Ovary (tissue), 9 donors: Measurements from ENCODE around the gene ARIH1. TPM values are rescaled to one million over a fixed set of nuclear protein-coding genes. Genes with fewer than 3 reads are reported as not detected.

Experiments used
- DNase-seq, 5 donors: peaks; one replicate each; pipeline ENCODE4 v3.0.0-alpha.2; 2019 to 2020
- H3K27ac ChIP-seq, 2 donors: fragments of 200-600 bp; one replicate each; pipeline versions ENCODE4 v1.5.1 to v1.8.0; 2019 to 2022
- H3K27me3 ChIP-seq: fragments of 200-600 bp; one replicate; pipeline ENCODE4 v1.8.0; 2022
- H3K36me3 ChIP-seq: fragments of 200-600 bp; sonication (generic); one replicate; pipeline ENCODE4 v1.5.1; 2019
- H3K4me1 ChIP-seq: one replicate; pipeline ENCODE4 v1.8.1; 2013; ENCODE audit warnings: mild to moderate bottlenecking, moderate library complexity; ENCODE audit not compliant: insufficient read depth
- H3K4me3 ChIP-seq: fragments of 200-600 bp; sonication (generic); one replicate; pipeline ENCODE4 v1.5.1; 2017
- H3K9me3 ChIP-seq, 2 donors: fragments of 200-600 bp in 1 of 2; sonication (generic) in 1 of 2; one replicate each; pipeline versions ENCODE4 v1.5.1 to v1.8.1; 2013 to 2019; ENCODE audit warnings: mild to moderate bottlenecking in 1 of 2, moderate library complexity in 1 of 2
- CTCF ChIP-seq, 3 donors: fragments of 450-650 bp in 2 of 3; fragments of 200-600 bp in 1 of 3; IDR thresholded peaks; one replicate each; pipeline versions ENCODE4 v1.5.1 to v1.8.0; 2016 to 2022; ENCODE audit warnings: antibody characterized with exemption in 3 of 3, mild to moderate bottlenecking in 1 of 3
- EP300 ChIP-seq: sonication (generic); formaldehyde crosslinking; IDR thresholded peaks from one replicate; pipeline ENCODE4 v1.6.1; 2017; ENCODE audit warnings: antibody characterized with exemption
- POLR2A ChIP-seq: fragments of 450-650 bp; IDR thresholded peaks from one replicate; pipeline ENCODE4 v1.6.1; 2017; ENCODE audit warnings: antibody characterized with exemption, mild to moderate bottlenecking, moderate library complexity
- WGBS, 3 donors: extraction: QIAGEN DNeasy Blood & Tissue Kit in 1 of 3; methylation state at CpG; one replicate each; pipeline versions ENCODE4 v1.1.5 to v1.1.7; 2013 to 2017; 5-methylcytosine and 5-hydroxymethylcytosine counted together
- intact Hi-C, 4 donors: fragments of 100-400 bp; cut with DNase I; formaldehyde crosslinking; loops; one replicate each; pipeline versions ENCODE4 v1.11.0 to v1.15.1; 2022 to 2023
- polyA plus RNA-seq, 2 donors: library from polyadenylated mRNA; stranded (reverse); fragments of 200-250 nt in 1 of 2; fragments of 350-450 nt in 1 of 2; fragmentation: Illumina TruSeq in 1 of 2; extraction: RNeasy Lipid Tissue Mini Kit (QIAGEN cat#74804) in 1 of 2; gene quantifications; one replicate each; pipeline ENCODE4 v1.2.3, GENCODE V29; 2013 to 2014
- total RNA-seq, 7 donors: library from RNA; depleted of rRNA in 2 of 7; stranded (reverse); fragments of >200 nt in 2 of 7; fragmentation: NEBNext Ultra II Directional in 3 of 7; extraction: Animal tissue kit (Norgen Biotek cat#: 25700) in 3 of 7; gene quantifications; one replicate each; pipeline versions ENCODE4 v1.1.0 to v1.2.4, GENCODE V29; 2016 to 2023
- donor health status: DM: no; HTN: no; CAD: no; lungs with moderate emphysema.
- donor health status: DM: no; HTN: no; CAD: no.
- donor health status: Bipolar disorder and iron deficiency.
- donor health status: DM: yes; HTN: yes; CAD: no.
- donor health status: DM: no; HTN: no; CAD: no.
- donor health status: DM: yes; HTN: yes; CAD: no.

ARIH1 gene
- total and polyA plus RNA-seq, 9 donors = 33.1 to 211 (median 150) TPM

- no peak overlapping the region for H3K27ac ChIP-seq
- no peak for TF ChIP-seq POLR2A
- H3K27me3 ChIP-seq = no peaks in the 10 kb centered on the region
- H3K4me1 ChIP-seq = peaks cover 17% of the 10 kb centered on the region
- WGBS, 3 donors = 66 to 74% (median 72%) methylated on average over 1 of the region's 1 CpG
- no peaks in the 10 kb centered on the region for H3K36me3 ChIP-seq
- no peak overlapping the region for H3K4me3 ChIP-seq
- no peaks in the 10 kb centered on the region for H3K9me3 ChIP-seq
- DNase-seq = no peak
- intact Hi-C loops = no loop called here
These were observed 13.1 kb downstream of the ARIH1 start for GRCh38 chr15:72487070-72487797.

GRCh38 chr15:72488558-72488957 lies 14.4 kb downstream of the ARIH1 start:
- no peak for DNase-seq
- WGBS, 3 donors = 87 to 97% (median 91%) methylated on average over 2 of the region's 2 CpGs
- Histone ChIP-seq H3K27me3 (no peaks in the 10 kb centered on the region), H3K36me3 (no peaks in the 10 kb centered on the region), H3K9me3 (no peaks in the 10 kb centered on the region), H3K4me3 (no peak overlapping the region), H3K4me1 (peaks cover 12% of the 10 kb centered on the region), H3K27ac (no peak overlapping the region)
- TF ChIP-seq EP300 (no peak), POLR2A (no peak), CTCF (IDR thresholded peaks at IDR 0.05) (no peak)
- intact Hi-C loops = no loop called here

GRCh38 chr15:72489943-72490554 lies 15.9 kb downstream of the ARIH1 start:
- peaks cover 12% of the 10 kb centered on the region for H3K4me1 ChIP-seq
- H3K36me3 ChIP-seq = no peaks in the 10 kb centered on the region
- H3K27me3 ChIP-seq = no peaks in the 10 kb centered on the region
- no peak overlapping the region for H3K27ac ChIP-seq
- no peak for DNase-seq
- no peaks in the 10 kb centered on the region for H3K9me3 ChIP-seq
- no peak overlapping the region for H3K4me3 ChIP-seq
- intact Hi-C loops = no loop called here
- 92 to 96% (median 96%) methylated on average over 7 of the region's 7 CpGs for WGBS, 3 donors
- TF ChIP-seq CTCF (IDR thresholded peaks at IDR 0.05) = no peak
- TF ChIP-seq EP300 = no peak
- TF ChIP-seq POLR2A = no peak

- Histone ChIP-seq H3K36me3 (no peaks in the 10 kb centered on the region), H3K27me3 (no peaks in the 10 kb centered on the region), H3K9me3 (no peaks in the 10 kb centered on the region), H3K27ac (no peak overlapping the region), H3K4me3 (no peak overlapping the region), H3K4me1 (peaks cover 12% of the 10 kb centered on the region)
- intact Hi-C loops = no loop called here
- TF ChIP-seq POLR2A = no peak
- no peak for DNase-seq
- 18 to 27% (median 25%) methylated on average over 2 of the region's 2 CpGs for WGBS, 3 donors
These were observed 17.6 kb downstream of the ARIH1 start for GRCh38 chr15:72491768-72492167.

GRCh38 chr15:72492733-72493132 lies 18.6 kb downstream of the ARIH1 start:
- no peaks in the 10 kb centered on the region for H3K27me3 ChIP-seq
- H3K27ac ChIP-seq = no peak overlapping the region
- no peak for DNase-seq
- no peaks in the 10 kb centered on the region for H3K9me3 ChIP-seq
- H3K4me3 ChIP-seq = no peak overlapping the region
- H3K36me3 ChIP-seq = no peaks in the 10 kb centered on the region
- intact Hi-C loops = no loop called here
- TF ChIP-seq EP300 (no peak), POLR2A (no peak), CTCF (IDR thresholded peaks at IDR 0.05) (no peak)
- peaks cover 11% of the 10 kb centered on the region for H3K4me1 ChIP-seq
